Measurements from ENCODE around the gene KLHL18.
"Not testable (repeated sequence)": the region's sequence is repeated elsewhere in the genome, so short reads cannot be mapped to it uniquely, and the experiment has no call there.

KLHL18 gene

GRCh38 chr3:47282424-47283192, at the start of gene KLHL18, which contains the start of gene KIF9:
TSS of gene KLHL18 (plus strand) at chr3:47282944. CDS start at chr3:47282966, 22 bp downstream.
TSS of gene KIF9 (minus strand) at chr3:47282799. CDS start at chr3:47277374, 5,425 bp downstream.
- peak; percentile 90 to 94 (median 93) for DNase-seq

- no peak for DNase-seq
Measured at GRCh38 chr3:47238017-47238416, 44.7 kb upstream of the KLHL18 start.

- no peak for DNase-seq
Measured at GRCh38 chr3:47239929-47240328, 42.8 kb upstream of the KLHL18 start.

- DNase-seq: no peak
Measured at GRCh38 chr3:47243419-47244147, 39.2 kb upstream of the KLHL18 start.

DNA sequence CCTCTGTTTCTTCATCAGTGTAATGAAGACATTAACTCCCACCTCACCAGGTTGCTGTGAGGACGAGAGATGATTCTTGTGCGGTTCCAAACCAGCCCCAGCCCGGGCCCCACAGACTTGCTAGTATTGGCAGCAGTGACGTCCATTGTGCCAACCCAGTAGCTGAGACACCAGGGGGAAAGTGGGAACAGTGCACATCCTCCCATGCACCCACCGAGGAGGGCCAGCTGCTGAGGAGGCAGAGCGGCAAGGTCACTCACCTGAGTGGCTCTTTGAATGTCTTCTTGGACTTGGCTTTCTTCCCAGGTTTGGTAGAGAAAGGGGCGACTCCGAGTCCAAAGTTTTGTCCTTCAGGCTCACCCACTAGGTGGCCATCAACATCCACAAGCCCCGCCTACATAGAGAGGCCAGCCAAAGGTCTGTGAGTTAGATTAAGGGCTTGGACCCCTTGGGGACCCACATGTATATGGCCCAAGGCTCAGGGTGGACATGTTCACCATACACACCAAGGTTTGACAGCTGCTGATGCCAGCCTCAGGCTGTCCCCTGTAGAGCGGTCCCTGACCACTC, 38.1 kb upstream of the KLHL18 start:
- DNase-seq: no peak

GRCh38 chr3:47245271-47245670, 37.5 kb upstream of the KLHL18 start:
- no peak for DNase-seq

- no peak for DNase-seq
Measured at GRCh38 chr3:47247131-47248064, 35.3 kb upstream of the KLHL18 start.

- no peak for DNase-seq
Measured at GRCh38 chr3:47250309-47251060, 32.3 kb upstream of the KLHL18 start.

DNA sequence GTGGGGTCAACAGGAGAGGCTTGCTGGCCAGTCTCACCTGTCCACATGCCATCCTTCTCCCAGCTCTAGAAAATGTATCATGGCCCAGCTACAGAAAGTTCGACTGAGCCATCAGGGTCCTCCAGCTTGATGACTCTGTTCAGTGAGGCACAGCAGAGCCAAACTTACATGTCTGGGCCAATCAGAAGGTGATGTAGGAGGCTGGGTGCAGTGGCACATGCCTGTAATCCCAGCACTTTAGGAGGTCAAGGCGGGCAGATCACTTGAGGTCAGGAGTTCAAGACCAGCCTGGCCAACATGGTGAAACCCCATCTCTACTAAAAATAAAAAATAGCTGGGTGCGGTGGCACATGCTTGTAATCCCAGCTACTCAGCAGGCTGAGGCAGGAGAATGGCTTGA, 31.7 kb upstream of the KLHL18 start:
- DNase-seq: not testable (repeated sequence)

GRCh38 chr3:47251689-47252088, 31.1 kb upstream of the KLHL18 start:
- no peak for DNase-seq

DNA sequence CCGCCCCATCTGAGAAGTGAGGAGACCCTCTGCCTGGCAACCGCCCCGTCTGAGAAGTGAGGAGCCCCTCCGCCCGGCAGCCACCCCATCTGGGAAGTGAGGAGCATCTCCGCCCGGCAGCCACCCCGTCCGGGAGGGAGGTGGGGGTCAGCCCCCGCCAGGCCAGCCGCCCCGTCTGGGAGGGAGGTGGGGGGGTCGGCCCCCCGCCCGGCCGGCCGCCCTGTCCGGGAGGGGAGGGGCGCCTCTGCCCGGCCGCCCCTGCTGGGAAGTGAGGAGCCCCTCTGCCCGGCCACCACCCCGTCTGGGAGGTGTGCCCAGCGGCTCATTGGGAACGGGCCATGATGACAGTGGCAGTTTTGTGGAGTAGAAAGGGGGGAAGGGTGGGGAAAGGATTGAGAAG, 26.4 kb upstream of the KLHL18 start:
- DNase-seq: not testable (repeated sequence)

GRCh38 chr3:47259114-47259513, 23.6 kb upstream of the KLHL18 start:
- DNase-seq: no peak

DNA sequence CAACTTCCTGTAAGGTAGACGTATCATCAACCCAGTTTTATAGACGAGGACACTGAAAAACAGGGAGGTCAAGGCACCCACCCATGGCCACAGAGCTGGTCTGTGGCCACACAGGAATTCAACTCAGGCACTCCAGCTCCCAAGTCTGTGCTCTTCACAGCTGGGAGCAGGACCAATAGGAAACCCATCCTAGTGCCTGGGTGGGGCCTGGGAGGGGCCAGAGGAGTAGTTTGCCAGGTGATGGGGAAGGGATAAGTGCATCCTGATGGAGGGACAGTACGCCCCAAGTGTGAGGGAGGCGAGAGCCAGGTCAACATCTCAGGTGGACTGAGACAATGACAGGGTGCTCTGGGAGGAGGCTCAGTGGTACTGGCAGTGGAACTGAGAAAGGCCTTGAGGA, 22.1 kb upstream of the KLHL18 start:
- no peak for DNase-seq

DNA sequence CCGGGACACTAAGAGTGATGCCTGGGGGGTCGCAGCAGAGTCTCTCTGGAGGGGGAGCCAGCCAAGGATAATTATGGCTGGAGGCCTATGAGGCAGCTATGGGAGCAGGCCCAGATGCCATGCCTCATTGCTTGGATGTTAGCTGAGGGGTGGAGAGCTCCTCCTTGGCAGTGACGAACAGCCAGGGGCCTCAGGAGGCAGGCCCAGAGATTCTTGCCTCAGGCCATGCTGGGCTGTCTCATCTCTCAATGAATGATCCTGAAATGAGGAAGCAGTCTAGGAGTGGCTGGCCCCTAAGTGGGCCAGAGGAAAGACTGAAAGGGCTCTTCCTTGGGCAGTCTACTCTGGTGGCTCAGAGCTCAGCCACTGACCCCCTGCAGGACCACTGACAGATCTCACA, 21.4 kb upstream of the KLHL18 start:
- no peak for DNase-seq

DNA sequence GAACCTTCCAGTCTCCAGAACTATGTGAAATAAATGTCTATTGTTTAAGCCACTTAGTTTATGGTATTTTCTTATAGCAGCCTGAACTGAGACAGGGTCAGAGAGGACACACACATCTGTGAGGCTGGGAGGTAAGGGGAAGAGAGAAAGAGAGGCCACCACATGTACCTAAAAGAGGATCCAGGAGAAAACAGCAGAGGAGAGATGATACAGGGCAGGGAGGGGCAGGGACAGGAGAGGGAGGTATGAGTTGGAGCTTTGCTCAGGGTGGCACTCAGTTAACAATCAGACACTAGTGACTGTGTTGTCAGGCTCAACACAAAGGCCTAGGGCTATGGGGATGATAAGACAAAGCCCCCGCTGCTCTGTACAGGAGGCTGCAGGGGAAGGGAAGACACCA, 17.7 kb upstream of the KLHL18 start:
- DNase-seq: no peak

GRCh38 chr3:47265725-47266428, 16.9 kb upstream of the KLHL18 start:
- no peak for DNase-seq

DNA sequence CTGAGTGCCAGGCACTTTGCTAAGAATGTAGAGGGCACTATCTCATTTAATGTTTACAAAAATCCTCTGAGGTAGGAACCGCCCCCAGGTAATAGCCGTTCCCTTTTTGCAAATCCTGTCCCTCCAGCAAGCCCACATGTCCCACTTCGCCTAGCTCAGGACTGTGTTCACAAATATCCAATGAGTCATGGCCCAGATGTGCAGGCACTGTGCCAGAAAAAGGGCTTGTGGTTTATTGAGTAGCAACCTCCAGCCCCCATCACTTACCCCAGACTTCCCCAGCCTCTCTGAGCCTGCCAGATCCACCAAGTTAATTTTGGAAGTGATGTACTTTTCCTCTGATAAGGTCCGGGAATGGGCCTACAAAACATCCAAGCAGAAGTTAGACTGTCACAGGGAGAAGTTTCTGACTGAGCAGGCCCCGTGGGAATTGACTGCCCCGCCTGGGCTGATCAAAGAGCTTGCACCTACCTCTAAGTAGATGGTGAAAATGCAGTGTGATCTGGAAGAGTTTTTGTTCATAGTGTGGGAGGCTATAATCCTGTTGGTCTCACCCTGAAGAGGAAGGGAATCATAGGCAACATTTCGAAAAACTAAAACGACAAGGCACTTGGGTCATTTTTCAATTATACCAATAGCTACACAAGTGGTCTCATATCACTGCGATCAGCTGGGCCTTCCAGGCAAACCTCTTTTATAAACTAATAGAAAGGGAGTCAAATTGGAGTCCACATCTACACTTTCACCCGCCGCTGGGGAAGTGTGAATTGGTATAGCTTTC, 15.8 kb upstream of the KLHL18 start:
- DNase-seq: peak in 1 of 4 experiments; percentile 27

DNA sequence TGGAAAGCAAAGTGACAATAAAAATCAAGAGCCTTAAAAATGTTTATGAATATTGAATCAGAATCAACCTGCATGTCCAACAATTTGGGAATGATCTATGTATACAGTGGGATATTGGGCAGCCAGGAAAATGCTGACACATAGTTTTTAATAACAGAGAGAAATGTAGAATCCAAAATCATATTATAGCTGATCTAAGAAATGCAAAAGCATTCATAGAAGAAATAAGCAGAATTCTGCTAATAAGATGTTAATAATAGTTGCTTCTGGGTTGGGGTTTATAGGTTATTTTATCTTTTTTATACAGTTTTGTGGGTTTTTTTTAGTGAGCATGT, 15.3 kb upstream of the KLHL18 start:
- no peak for DNase-seq

- no peak for DNase-seq
Measured at GRCh38 chr3:47270526-47270925, 12.2 kb upstream of the KLHL18 start.

- no peak for DNase-seq
Measured at GRCh38 chr3:47273564-47273963, 9.2 kb upstream of the KLHL18 start.

GRCh38 chr3:47274652-47275051, 8.1 kb upstream of the KLHL18 start:
- no peak for DNase-seq
